Measurements from ENCODE around the gene PTPRN2. TPM values are rescaled to one million over a fixed set of nuclear protein-coding genes. Genes with fewer than 3 reads are reported as not detected.

PTPRN2 gene
- total and polyA plus RNA-seq, 2 of the 13 experiments (the other 11 are each of a cell fraction or from before 2014, with no cell fraction given), result 2.5 to 24.2 TPM

DNA sequence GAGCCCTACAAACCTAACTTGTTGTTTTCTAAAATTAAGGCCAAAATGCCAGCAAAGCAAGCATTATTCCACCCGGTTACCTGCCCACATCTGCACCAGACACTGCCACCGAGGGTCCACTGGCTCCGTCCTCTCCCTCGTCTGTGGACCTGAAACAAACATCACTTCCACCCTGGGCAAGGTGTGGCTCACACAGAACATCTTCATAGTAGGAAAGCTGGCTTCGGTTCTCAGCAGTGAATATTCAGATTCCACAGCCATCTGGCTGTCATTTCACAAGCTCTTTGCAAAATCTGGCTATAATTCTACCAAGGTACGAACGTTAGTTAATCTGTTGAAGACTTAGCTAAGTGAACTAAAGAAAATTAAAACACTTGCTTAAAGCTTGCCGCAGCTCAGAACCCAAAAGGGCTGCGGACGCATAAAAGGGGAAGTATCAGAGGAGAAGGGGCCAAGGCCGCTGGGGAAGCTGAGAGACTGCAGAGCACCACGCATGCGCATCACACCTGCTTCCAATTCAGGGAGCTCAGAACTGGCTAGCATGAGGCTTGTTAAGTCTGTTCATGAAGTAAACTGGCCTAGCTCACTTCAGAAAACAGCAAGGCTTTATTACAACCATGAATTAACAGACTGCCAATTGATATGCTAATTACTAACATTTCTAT is 46.1 kb downstream of the PTPRN2 start:
- no peaks in the 10 kb centered on the region for H3K27me3 ChIP-seq (ENCODE audit: control insufficient read depth in 1 of 2, insufficient read depth in 2 of 2, low read length in 2 of 2)
- no peak for FAIRE-seq
- H3K4me1 ChIP-seq (ENCODE audit: insufficient read depth, low read length), result peaks cover 43% of the 10 kb centered on the region
- no peak overlapping the region for H3K27ac ChIP-seq (ENCODE audit: extremely low read length, insufficient read depth, low read length)
- ATAC-seq, result no peak
- no peak overlapping the region for H3K9ac ChIP-seq (ENCODE audit: insufficient read depth, low read depth, low read length)
- H3K36me3 ChIP-seq (replicated peaks in 1 of 2; ENCODE audit: control insufficient read depth in 1 of 2, insufficient read depth in 2 of 2, low read length in 2 of 2), result peaks cover 6 to 13% of the 10 kb centered on the region in 2 experiments; a peak in 3 of 5 replicates
- CTCF ChIA-PET (ENCODE audit: low intra/inter-chr PET ratio, low total read pairs), result no interaction called here
- no peaks in the 10 kb centered on the region for H3K9me3 ChIP-seq (ENCODE audit: low read length)
- no peak for DNase-seq (ENCODE audit: low spot score)
- peaks cover 3% of the 10 kb centered on the region for H3K79me2 ChIP-seq (ENCODE audit: insufficient read depth, low read length)
- H2AFZ ChIP-seq (ENCODE audit: low read length), result no peak overlapping the region
- no peak overlapping the region for H3K4me2 ChIP-seq (ENCODE audit: low read depth, low read length)
- BruUV-seq (replicated peaks), result no TSS peak
- peaks cover 56% of the 10 kb centered on the region for H4K20me1 ChIP-seq (ENCODE audit: insufficient read depth, low read length)
- in situ Hi-C loops (cut with HindIII; ENCODE audit: extremely low pct_ligation_motif_present, low pct_unique_long_range_greater_than_20kb), result no loop called here
- POLR2A ChIA-PET, result no interaction called here
- H3K4me3 ChIP-seq (replicated peaks in 1 of 3; ENCODE audit: insufficient read depth in 1 of 3, low read depth in 2 of 3, low read length in 3 of 3), result no peak overlapping the region
- intact Hi-C loops (cut with micrococcal nuclease; ENCODE audit: unreplicated experiment), result no loop called here
- WGBS (ENCODE audit: low lambda C conversion rate), result 94% methylated on average over 13 of the region's 13 CpGs
- TF ChIP-seq, protein P1, sequence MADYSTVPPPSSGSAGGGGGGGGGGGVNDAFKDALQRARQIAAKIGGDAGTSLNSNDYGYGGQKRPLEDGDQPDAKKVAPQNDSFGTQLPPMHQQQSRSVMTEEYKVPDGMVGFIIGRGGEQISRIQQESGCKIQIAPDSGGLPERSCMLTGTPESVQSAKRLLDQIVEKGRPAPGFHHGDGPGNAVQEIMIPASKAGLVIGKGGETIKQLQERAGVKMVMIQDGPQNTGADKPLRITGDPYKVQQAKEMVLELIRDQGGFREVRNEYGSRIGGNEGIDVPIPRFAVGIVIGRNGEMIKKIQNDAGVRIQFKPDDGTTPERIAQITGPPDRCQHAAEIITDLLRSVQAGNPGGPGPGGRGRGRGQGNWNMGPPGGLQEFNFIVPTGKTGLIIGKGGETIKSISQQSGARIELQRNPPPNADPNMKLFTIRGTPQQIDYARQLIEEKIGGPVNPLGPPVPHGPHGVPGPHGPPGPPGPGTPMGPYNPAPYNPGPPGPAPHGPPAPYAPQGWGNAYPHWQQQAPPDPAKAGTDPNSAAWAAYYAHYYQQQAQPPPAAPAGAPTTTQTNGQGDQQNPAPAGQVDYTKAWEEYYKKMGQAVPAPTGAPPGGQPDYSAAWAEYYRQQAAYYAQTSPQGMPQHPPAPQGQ (CRISPR knock-in tag; IDR thresholded peaks at IDR 0.05; ENCODE audit: borderline replicate concordance), result no peak
- TF ChIP-seq, protein P2, sequence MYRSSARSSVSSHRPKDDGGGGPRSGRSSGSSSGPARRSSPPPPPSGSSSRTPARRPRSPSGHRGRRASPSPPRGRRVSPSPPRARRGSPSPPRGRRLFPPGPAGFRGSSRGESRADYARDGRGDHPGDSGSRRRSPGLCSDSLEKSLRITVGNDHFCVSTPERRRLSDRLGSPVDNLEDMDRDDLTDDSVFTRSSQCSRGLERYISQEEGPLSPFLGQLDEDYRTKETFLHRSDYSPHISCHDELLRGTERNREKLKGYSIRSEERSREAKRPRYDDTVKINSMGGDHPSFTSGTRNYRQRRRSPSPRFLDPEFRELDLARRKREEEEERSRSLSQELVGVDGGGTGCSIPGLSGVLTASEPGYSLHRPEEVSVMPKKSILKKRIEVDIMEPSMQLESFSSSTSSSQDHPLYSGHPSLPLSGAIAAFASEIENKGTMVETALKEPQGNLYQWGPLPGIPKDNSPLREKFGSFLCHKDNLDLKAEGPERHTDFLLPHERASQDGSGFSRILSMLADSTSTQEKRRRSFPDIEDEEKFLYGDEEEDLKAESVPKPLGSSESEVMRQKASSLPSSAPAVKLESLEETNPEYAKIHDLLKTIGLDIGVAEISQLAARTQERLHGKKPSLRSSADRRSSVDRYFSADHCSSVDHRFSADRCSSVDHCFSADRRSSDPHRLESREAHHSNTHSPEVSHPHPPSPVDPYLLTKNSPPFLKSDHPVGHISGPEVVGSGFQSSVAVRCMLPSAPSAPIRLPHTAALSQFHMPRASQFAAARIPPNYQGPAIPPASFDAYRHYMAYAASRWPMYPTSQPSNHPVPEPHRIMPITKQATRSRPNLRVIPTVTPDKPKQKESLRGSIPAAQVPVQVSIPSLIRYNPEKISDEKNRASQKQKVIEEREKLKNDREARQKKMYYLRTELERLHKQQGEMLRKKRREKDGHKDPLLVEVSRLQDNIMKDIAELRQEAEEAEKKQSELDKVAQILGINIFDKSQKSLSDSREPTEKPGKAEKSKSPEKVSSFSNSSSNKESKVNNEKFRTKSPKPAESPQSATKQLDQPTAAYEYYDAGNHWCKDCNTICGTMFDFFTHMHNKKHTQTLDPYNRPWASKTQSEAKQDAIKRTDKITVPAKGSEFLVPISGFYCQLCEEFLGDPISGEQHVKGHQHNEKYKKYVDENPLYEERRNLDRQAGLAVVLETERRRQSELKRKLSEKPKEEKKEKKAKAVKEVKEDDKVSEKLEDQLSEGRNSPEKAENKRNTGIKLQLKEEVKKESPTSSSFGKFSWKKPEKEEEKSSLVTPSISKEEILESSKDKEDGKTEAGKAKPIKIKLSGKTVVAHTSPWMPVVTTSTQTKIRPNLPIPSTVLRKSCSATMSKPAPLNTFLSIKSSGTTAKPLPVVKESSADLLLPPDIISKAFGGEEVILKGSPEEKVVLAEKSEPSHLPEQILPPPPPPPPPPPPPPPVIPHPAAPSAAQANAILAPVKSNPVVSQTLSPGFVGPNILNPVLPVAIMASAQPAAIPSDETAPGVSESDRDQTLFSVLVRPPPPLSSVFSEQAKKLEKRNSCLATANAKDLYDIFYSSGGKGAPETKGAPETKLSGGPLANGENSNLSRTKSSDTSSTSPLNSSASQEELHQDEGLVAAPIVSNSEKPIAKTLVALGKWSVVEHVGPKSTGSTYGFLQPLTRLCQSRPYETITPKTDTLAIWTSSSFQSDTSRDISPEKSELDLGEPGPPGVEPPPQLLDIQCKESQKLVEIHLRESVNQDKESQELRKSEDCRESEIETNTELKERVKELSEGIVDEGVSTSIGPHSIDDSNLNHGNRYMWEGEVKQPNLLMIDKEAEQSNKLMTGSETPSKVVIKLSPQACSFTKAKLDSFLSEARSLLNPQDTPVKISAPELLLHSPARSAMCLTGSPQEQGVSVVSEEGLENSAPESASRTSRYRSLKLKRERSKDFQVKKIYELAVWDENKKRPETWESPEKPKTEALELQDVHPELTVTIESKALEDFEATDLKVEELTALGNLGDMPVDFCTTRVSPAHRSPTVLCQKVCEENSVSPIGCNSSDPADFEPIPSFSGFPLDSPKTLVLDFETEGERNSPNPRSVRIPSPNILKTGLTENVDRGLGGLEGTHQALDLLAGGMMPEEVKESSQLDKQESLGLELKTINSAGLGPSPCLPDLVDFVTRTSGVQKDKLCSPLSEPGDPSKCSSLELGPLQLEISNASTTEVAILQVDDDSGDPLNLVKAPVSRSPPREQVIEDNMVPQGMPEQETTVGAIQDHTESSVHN (CRISPR knock-in tag; IDR thresholded peaks at IDR 0.05), result no peak
- TF ChIP-seq, protein P3, sequence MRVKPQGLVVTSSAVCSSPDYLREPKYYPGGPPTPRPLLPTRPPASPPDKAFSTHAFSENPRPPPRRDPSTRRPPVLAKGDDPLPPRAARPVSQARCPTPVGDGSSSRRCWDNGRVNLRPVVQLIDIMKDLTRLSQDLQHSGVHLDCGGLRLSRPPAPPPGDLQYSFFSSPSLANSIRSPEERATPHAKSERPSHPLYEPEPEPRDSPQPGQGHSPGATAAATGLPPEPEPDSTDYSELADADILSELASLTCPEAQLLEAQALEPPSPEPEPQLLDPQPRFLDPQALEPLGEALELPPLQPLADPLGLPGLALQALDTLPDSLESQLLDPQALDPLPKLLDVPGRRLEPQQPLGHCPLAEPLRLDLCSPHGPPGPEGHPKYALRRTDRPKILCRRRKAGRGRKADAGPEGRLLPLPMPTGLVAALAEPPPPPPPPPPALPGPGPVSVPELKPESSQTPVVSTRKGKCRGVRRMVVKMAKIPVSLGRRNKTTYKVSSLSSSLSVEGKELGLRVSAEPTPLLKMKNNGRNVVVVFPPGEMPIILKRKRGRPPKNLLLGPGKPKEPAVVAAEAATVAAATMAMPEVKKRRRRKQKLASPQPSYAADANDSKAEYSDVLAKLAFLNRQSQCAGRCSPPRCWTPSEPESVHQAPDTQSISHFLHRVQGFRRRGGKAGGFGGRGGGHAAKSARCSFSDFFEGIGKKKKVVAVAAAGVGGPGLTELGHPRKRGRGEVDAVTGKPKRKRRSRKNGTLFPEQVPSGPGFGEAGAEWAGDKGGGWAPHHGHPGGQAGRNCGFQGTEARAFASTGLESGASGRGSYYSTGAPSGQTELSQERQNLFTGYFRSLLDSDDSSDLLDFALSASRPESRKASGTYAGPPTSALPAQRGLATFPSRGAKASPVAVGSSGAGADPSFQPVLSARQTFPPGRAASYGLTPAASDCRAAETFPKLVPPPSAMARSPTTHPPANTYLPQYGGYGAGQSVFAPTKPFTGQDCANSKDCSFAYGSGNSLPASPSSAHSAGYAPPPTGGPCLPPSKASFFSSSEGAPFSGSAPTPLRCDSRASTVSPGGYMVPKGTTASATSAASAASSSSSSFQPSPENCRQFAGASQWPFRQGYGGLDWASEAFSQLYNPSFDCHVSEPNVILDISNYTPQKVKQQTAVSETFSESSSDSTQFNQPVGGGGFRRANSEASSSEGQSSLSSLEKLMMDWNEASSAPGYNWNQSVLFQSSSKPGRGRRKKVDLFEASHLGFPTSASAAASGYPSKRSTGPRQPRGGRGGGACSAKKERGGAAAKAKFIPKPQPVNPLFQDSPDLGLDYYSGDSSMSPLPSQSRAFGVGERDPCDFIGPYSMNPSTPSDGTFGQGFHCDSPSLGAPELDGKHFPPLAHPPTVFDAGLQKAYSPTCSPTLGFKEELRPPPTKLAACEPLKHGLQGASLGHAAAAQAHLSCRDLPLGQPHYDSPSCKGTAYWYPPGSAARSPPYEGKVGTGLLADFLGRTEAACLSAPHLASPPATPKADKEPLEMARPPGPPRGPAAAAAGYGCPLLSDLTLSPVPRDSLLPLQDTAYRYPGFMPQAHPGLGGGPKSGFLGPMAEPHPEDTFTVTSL (CRISPR knock-in tag; IDR thresholded peaks at IDR 0.05; ENCODE audit: borderline replicate concordance), result no peak
- TF ChIP-seq HOXA5 (CRISPR knock-in tag; IDR thresholded peaks at IDR 0.05), result no peak
